Right atrium auricular region (tissue), 2 donors: ENCODE results near the gene RNF123. TPM values are rescaled to one million over a fixed set of nuclear protein-coding genes. Genes with fewer than 3 reads are reported as not detected.

Source experiments
- DNase-seq: peaks from one replicate; pipeline ENCODE4 v3.0.0-alpha.2; 2019; ENCODE audit warnings: low spot score
- H3K27ac ChIP-seq, 2 donors: fragments of 200-600 bp; sonication (generic); 1 replicate in 1 of 2; 2 replicates in 1 of 2; pipeline ENCODE4 v1.5.1; 2016 to 2019
- H3K27me3 ChIP-seq, 2 donors: fragments of 200-600 bp; sonication (generic); one replicate each; pipeline versions ENCODE4 v1.5.1 to v1.6.0; 2017 to 2019
- H3K36me3 ChIP-seq: fragments of 200-600 bp; sonication (generic); one replicate; pipeline ENCODE4 v1.5.1; 2016
- H3K4me1 ChIP-seq, 2 donors: fragments of 200-600 bp; sonication (generic); one replicate each; pipeline versions ENCODE4 v1.5.1 to v1.6.0; 2017 to 2019
- H3K4me3 ChIP-seq, 2 donors: fragments of 200-600 bp; sonication (generic); 1 replicate in 1 of 2; 2 replicates in 1 of 2; pipeline ENCODE4 v1.5.1; 2017 to 2019; ENCODE audit warnings: mild to moderate bottlenecking in 1 of 2, moderate library complexity in 1 of 2
- H3K9me3 ChIP-seq, 2 donors: fragments of 200-600 bp; sonication (generic); one replicate each; pipeline ENCODE4 v1.5.1; 2019
- total RNA-seq, 2 donors: library from RNA; depleted of rRNA; stranded (reverse); fragments of >200 nt; gene quantifications; one replicate each; pipeline ENCODE4 v1.1.0, GENCODE V29; 2016
- TF ChIP-seq, protein P1 (sequence below), 2 donors: fragments of 200-600 bp; sonication (generic); IDR thresholded peaks; one replicate each; pipeline ENCODE4 v1.5.1; 2019; ENCODE audit warnings: antibody characterized with exemption in 2 of 2

RNF123 gene
- total RNA-seq, 2 donors from 2014 or later: 29.1 to 29.8 TPM

DNA sequence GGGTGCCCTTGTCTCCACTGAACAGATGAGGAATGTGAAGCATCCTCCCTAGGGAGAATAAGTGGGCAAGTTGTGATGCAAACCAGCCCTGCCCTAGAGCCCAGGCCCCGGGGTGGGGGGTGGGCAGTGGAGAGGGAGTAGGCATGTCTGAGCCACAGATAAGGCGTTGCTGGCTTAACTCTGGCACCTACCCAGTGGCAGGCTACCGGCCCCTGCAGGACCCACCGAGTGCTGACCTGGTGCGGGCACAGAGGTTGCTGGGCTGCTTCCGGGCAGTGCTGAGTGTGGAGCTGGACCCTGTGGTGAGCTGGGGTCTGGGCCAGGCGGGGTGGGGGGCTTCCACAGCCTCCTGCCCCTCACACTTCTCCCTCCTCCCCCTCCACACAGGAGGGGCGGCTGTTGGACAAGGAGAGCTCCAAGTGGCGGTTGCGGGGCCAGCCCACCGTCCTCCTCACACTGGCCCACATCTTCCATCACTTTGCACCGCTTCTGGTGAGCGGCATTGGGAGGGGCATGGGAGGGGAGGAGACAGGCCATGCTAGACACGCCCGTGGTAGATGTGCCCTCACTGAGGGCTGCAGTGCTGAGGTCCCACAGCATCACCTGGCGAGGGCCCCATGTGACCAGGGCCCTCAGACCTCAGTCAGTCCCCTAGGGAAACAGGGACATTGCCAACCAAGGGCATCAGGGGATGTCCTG, 10.1 kb downstream of the RNF123 start:
- H3K9me3 ChIP-seq: no peaks in the 10 kb centered on the region
- H3K36me3 ChIP-seq: peaks cover 18% of the 10 kb centered on the region
- H3K4me1 ChIP-seq: peaks cover 0 to 14% of the 10 kb centered on the region in 2 donors
- DNase-seq: no peak
- H3K4me3 ChIP-seq: no peak overlapping the region
- TF ChIP-seq, protein P1, sequence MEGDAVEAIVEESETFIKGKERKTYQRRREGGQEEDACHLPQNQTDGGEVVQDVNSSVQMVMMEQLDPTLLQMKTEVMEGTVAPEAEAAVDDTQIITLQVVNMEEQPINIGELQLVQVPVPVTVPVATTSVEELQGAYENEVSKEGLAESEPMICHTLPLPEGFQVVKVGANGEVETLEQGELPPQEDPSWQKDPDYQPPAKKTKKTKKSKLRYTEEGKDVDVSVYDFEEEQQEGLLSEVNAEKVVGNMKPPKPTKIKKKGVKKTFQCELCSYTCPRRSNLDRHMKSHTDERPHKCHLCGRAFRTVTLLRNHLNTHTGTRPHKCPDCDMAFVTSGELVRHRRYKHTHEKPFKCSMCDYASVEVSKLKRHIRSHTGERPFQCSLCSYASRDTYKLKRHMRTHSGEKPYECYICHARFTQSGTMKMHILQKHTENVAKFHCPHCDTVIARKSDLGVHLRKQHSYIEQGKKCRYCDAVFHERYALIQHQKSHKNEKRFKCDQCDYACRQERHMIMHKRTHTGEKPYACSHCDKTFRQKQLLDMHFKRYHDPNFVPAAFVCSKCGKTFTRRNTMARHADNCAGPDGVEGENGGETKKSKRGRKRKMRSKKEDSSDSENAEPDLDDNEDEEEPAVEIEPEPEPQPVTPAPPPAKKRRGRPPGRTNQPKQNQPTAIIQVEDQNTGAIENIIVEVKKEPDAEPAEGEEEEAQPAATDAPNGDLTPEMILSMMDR (IDR thresholded peaks at IDR 0.05): no peak
- H3K27ac ChIP-seq: peak overlapping the region in 1 of 2 donors; percentile 53
- H3K27me3 ChIP-seq: no peaks in the 10 kb centered on the region

DNA sequence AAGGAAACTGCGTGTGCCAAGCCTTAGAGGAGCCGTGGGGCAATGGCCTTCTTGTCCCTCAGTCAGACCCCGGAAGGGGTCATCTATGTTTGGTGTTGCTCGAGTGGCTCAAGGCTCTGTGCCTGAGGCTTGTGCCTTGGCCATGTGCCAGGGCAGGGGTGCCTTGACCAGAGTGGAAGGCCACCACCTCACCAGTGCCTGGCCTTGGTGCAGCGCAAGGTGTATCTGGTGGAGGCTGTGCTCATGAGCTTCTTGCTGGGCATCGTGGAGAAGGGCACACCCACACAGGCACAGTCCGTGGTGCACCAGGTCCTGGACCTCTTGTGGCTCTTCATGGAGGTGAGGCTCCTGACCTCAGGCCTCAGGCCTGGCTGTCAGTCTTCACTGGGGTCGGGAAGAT, 10.7 kb downstream of the RNF123 start:
- H3K9me3 ChIP-seq: no peaks in the 10 kb centered on the region
- no peak overlapping the region for H3K27ac ChIP-seq
- DNase-seq: no peak
- H3K4me3 ChIP-seq: no peak overlapping the region
- TF ChIP-seq, protein P1 (IDR thresholded peaks at IDR 0.05): no peak
- H3K36me3 ChIP-seq: peaks cover 24% of the 10 kb centered on the region
- H3K4me1 ChIP-seq: peaks cover 0 to 14% of the 10 kb centered on the region in 2 donors
- H3K27me3 ChIP-seq: no peaks in the 10 kb centered on the region

DNA sequence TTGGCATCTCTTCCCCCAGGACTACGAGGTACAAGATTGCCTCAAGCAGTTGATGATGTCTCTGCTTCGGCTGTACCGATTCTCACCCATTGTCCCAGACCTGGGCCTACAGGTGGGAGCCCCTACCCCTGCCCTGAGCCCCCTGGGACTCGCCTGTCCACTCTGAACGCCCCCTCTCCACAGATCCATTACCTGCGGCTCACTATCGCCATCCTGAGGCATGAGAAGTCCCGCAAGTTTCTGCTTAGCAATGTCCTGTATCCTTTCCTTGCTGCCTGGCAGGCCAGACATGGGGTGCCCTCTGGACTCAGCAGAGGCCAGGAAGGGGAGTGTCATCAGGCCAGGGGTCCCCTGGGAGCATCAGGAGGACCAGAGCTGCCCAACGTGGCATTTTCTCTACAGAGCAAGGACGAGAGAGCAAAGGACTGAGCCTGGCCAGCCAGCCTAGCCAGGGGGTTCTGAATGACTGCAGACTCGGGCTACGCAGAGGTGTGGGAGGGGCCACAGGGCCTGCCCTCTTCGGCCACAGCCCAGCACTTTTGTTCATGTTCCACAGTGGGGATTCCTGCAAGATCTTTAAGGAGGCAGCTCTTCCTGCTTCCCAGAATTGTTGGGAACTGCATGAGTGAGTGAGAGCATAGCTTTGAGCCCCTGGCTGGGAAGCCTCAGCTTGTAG, 11.2 kb downstream of the RNF123 start:
- DNase-seq: no peak
- TF ChIP-seq, protein P1 (IDR thresholded peaks at IDR 0.05): no peak
- no peaks in the 10 kb centered on the region for H3K27me3 ChIP-seq
- peaks cover 30% of the 10 kb centered on the region for H3K36me3 ChIP-seq
- H3K4me1 ChIP-seq: peaks cover 0 to 14% of the 10 kb centered on the region in 2 donors
- no peaks in the 10 kb centered on the region for H3K9me3 ChIP-seq
- H3K4me3 ChIP-seq: no peak overlapping the region
- H3K27ac ChIP-seq: no peak overlapping the region

DNA sequence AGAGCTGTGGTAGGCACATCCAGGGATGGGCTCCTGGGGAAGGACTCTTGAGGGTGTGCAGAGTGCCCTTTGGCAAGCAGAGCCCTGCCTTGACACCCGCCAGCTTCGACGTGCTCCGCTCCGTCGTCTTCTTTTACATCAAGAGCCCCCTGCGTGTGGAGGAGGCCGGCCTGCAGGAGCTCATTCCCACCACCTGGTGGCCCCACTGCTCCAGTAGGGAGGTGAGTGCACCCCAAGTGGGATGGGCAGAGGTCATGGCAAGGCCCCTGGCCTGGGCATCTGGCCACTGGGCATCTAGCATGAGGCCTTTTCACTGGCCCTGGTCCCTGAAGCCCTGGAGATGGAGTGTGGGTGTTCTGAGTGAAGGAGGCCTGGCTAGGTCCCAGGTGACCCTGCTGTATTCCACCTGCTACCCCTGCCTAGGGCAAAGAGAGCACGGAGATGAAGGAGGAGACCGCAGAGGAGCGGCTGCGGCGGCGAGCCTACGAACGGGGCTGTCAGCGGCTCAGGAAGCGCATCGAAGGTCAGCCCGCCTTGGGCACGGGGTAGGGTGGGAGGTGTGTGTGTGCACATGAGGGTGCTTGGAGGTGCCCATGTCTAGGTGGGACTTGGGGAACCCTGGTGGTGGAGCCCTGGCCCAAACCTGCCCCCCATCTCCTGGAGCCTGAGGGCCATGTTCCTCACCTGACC, 12.2 kb downstream of the RNF123 start:
- Histone ChIP-seq H3K36me3 (peaks cover 36% of the 10 kb centered on the region), H3K4me1 (peaks cover 0 to 14% of the 10 kb centered on the region in 2 donors), H3K27me3 (no peaks in the 10 kb centered on the region), H3K4me3 (no peak overlapping the region), H3K27ac (no peak overlapping the region), H3K9me3 (no peaks in the 10 kb centered on the region)
- TF ChIP-seq, protein P1 (IDR thresholded peaks at IDR 0.05): peak in 1 of 2 donors; percentile 31
- no peak for DNase-seq

DNA sequence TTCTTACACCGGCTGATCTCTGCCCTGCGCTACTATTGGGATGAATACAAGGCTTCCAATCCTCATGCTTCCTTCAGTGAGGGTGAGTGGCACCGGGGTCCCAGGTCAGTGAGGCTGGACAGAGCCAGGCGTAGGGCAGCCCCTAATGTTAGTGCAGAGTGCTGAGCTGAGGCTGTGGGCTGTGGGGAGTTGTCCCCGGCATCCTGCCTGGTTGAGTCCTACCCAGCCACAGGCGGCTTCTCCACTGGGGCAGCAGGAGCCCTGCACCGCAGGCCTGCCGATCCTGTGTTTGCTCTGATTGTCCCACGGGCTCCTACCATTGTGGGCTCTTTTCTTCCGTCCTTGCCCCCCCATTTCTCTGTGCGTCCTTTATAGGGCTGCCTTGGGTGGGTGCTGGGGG, 13.3 kb downstream of the RNF123 start:
- H3K4me3 ChIP-seq: no peak overlapping the region
- H3K36me3 ChIP-seq: peaks cover 36% of the 10 kb centered on the region
- peaks cover 0 to 14% of the 10 kb centered on the region in 2 donors for H3K4me1 ChIP-seq
- DNase-seq: no peak
- TF ChIP-seq, protein P1 (IDR thresholded peaks at IDR 0.05): no peak
- no peaks in the 10 kb centered on the region for H3K9me3 ChIP-seq
- H3K27me3 ChIP-seq: no peaks in the 10 kb centered on the region
- H3K27ac ChIP-seq: no peak overlapping the region
